ENCODE measurements around the gene GPHN. TPM values are rescaled to one million over a fixed set of nuclear protein-coding genes. Genes with fewer than 3 reads are reported as not detected.

Gene GPHN
- total and polyA plus RNA-seq, 10 of the 15 experiments (the other 5 are each of a cell fraction or from before 2014, with no cell fraction given): 22.3 to 48.8 (median 33.1) TPM

DNA sequence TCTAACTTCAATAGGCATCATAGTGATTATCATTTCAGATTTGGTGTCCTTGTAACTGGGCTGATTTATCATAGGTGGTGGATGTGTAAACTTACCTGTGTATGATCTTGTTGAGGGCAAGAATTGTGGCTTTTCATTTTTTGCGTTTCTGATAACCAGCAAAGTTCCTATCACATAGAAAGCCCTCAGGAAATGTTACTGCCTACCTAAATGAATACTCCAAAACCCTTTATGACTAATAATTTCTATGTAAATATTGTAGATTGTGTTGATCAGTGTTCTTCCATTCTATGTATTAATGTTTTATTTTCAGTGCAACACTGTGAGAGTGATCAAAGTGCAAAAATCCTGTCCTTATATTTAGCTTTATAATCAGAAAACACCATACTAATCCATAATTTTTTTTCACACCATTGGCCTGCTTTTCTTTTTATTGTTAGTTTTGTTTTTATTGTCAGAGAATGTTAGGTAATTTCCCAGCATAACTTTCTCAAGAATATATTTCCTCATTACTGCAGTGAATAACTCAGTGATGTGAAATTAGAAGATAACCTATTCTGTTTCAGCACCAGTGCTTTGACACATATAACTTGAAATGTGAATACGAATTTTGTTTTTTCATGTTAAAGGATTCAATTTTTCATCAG, 94.1 kb downstream of the GPHN start (continued):
- TF ChIP-seq, protein P1, sequence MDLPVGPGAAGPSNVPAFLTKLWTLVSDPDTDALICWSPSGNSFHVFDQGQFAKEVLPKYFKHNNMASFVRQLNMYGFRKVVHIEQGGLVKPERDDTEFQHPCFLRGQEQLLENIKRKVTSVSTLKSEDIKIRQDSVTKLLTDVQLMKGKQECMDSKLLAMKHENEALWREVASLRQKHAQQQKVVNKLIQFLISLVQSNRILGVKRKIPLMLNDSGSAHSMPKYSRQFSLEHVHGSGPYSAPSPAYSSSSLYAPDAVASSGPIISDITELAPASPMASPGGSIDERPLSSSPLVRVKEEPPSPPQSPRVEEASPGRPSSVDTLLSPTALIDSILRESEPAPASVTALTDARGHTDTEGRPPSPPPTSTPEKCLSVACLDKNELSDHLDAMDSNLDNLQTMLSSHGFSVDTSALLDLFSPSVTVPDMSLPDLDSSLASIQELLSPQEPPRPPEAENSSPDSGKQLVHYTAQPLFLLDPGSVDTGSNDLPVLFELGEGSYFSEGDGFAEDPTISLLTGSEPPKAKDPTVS (IDR thresholded peaks at IDR 0.05; ENCODE audit: low read depth, low read length): no peak
- TF ChIP-seq, protein P2, sequence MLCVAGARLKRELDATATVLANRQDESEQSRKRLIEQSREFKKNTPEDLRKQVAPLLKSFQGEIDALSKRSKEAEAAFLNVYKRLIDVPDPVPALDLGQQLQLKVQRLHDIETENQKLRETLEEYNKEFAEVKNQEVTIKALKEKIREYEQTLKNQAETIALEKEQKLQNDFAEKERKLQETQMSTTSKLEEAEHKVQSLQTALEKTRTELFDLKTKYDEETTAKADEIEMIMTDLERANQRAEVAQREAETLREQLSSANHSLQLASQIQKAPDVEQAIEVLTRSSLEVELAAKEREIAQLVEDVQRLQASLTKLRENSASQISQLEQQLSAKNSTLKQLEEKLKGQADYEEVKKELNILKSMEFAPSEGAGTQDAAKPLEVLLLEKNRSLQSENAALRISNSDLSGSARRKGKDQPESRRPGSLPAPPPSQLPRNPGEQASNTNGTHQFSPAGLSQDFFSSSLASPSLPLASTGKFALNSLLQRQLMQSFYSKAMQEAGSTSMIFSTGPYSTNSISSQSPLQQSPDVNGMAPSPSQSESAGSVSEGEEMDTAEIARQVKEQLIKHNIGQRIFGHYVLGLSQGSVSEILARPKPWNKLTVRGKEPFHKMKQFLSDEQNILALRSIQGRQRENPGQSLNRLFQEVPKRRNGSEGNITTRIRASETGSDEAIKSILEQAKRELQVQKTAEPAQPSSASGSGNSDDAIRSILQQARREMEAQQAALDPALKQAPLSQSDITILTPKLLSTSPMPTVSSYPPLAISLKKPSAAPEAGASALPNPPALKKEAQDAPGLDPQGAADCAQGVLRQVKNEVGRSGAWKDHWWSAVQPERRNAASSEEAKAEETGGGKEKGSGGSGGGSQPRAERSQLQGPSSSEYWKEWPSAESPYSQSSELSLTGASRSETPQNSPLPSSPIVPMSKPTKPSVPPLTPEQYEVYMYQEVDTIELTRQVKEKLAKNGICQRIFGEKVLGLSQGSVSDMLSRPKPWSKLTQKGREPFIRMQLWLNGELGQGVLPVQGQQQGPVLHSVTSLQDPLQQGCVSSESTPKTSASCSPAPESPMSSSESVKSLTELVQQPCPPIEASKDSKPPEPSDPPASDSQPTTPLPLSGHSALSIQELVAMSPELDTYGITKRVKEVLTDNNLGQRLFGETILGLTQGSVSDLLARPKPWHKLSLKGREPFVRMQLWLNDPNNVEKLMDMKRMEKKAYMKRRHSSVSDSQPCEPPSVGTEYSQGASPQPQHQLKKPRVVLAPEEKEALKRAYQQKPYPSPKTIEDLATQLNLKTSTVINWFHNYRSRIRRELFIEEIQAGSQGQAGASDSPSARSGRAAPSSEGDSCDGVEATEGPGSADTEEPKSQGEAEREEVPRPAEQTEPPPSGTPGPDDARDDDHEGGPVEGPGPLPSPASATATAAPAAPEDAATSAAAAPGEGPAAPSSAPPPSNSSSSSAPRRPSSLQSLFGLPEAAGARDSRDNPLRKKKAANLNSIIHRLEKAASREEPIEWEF (IDR thresholded peaks at IDR 0.05; ENCODE audit: insufficient replicate concordance, low read depth, low read length): peak; percentile 17
- TF ChIP-seq, protein P3, sequence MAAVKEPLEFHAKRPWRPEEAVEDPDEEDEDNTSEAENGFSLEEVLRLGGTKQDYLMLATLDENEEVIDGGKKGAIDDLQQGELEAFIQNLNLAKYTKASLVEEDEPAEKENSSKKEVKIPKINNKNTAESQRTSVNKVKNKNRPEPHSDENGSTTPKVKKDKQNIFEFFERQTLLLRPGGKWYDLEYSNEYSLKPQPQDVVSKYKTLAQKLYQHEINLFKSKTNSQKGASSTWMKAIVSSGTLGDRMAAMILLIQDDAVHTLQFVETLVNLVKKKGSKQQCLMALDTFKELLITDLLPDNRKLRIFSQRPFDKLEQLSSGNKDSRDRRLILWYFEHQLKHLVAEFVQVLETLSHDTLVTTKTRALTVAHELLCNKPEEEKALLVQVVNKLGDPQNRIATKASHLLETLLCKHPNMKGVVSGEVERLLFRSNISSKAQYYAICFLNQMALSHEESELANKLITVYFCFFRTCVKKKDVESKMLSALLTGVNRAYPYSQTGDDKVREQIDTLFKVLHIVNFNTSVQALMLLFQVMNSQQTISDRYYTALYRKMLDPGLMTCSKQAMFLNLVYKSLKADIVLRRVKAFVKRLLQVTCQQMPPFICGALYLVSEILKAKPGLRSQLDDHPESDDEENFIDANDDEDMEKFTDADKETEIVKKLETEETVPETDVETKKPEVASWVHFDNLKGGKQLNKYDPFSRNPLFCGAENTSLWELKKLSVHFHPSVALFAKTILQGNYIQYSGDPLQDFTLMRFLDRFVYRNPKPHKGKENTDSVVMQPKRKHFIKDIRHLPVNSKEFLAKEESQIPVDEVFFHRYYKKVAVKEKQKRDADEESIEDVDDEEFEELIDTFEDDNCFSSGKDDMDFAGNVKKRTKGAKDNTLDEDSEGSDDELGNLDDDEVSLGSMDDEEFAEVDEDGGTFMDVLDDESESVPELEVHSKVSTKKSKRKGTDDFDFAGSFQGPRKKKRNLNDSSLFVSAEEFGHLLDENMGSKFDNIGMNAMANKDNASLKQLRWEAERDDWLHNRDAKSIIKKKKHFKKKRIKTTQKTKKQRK (IDR thresholded peaks at IDR 0.05; ENCODE audit: low read depth, low read length): no peak
- no peak for TF ChIP-seq CBX3 (IDR thresholded peaks at IDR 0.05; ENCODE audit: borderline replicate concordance, low read depth)
- no peak for TF ChIP-seq POLR2AphosphoS2 (IDR thresholded peaks at IDR 0.05; ENCODE audit: low read depth, low read length)
- TF ChIP-seq, protein P4, sequence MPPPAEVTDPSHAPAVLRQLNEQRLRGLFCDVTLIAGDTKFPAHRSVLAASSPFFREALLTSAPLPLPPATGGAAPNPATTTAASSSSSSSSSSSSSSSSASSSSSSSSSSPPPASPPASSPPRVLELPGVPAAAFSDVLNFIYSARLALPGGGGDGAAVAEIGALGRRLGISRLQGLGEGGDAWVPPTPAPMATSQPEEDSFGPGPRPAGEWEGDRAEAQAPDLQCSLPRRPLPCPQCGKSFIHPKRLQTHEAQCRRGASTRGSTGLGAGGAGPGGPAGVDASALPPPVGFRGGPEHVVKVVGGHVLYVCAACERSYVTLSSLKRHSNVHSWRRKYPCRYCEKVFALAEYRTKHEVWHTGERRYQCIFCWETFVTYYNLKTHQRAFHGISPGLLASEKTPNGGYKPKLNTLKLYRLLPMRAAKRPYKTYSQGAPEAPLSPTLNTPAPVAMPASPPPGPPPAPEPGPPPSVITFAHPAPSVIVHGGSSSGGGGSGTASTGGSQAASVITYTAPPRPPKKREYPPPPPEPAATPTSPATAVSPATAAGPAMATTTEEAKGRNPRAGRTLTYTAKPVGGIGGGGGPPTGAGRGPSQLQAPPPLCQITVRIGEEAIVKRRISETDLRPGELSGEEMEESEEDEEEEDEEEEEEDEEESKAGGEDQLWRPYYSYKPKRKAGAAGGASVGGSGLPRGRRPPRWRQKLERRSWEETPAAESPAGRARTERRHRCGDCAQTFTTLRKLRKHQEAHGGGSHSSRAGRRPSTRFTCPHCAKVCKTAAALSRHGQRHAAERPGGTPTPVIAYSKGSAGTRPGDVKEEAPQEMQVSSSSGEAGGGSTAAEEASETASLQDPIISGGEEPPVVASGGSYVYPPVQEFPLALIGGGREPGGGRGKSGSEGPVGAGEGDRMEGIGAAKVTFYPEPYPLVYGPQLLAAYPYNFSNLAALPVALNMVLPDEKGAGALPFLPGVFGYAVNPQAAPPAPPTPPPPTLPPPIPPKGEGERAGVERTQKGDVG (CRISPR knock-in tag; IDR thresholded peaks at IDR 0.05): no peak
- TF ChIP-seq PAX5 (IDR thresholded peaks at IDR 0.05; ENCODE audit: borderline replicate concordance, low read depth, low read length): no peak
- no peak for TF ChIP-seq MYB (IDR thresholded peaks at IDR 0.05; ENCODE audit: borderline replicate concordance, low read depth, low read length)
- no peak for TF ChIP-seq STAT1 (conservative IDR thresholded peaks at IDR 0.05)
- peak; percentile 52; the same call in 1 of the 2 replicates for TF ChIP-seq NFIC (IDR thresholded peaks at IDR 0.05; ENCODE audit: low read depth, low read length)
- TF ChIP-seq SP1 (IDR thresholded peaks at IDR 0.05; ENCODE audit: low read depth, low read length): no peak
- TF ChIP-seq IKZF1 (conservative IDR thresholded peaks at IDR 0.05): no peak
- TF ChIP-seq LARP7 (IDR thresholded peaks at IDR 0.05): no peak
- no peak for TF ChIP-seq SUPT20H (IDR thresholded peaks at IDR 0.05; ENCODE audit: borderline replicate concordance, control insufficient read depth, low read depth, low read length)
- TF ChIP-seq DPF2 (IDR thresholded peaks at IDR 0.05): 0 out of 2 replicates have a peak, but pooled peaks have one; percentile 45
- no peak for TF ChIP-seq SIX5 (IDR thresholded peaks at IDR 0.05; ENCODE audit: low read depth, low read length, severe bottlenecking)
